Esophagus (tissue), 2 donors: ENCODE measurements around the gene BTBD16. TPM values are rescaled to one million over a fixed set of nuclear protein-coding genes. Genes with fewer than 3 reads are reported as not detected.

ENCODE experiments used
- H3K27ac ChIP-seq, 2 donors: one replicate each; pipeline ENCODE4 v1.5.1; 2013; ENCODE audit warnings: low read depth in 2 of 2, mild to moderate bottlenecking in 2 of 2, inconsistent platforms in 1 of 2, low read length in 1 of 2, moderate library complexity in 1 of 2
- H3K27me3 ChIP-seq, 2 donors: one replicate each; pipeline ENCODE4 v1.6.1; 2013; ENCODE audit warnings: low read length in 2 of 2, control low read depth in 1 of 2, mild to moderate bottlenecking in 1 of 2; ENCODE audit not compliant: insufficient read depth in 2 of 2, control insufficient read depth in 1 of 2
- H3K36me3 ChIP-seq, 2 donors: one replicate each; pipeline ENCODE4 v1.6.1; 2013; ENCODE audit warnings: low read length in 1 of 2; ENCODE audit not compliant: control insufficient read depth in 2 of 2, insufficient read depth in 2 of 2
- H3K4me1 ChIP-seq, 2 donors: one replicate each; pipeline ENCODE4 v1.6.1; 2013; ENCODE audit warnings: low read length in 1 of 2; ENCODE audit not compliant: control insufficient read depth in 2 of 2, insufficient read depth in 2 of 2
- H3K4me3 ChIP-seq, 2 donors: one replicate each; pipeline ENCODE4 v1.5.1; 2013; ENCODE audit warnings: low read length in 2 of 2, mild to moderate bottlenecking in 2 of 2, low read depth in 1 of 2, moderate library complexity in 1 of 2
- H3K9me3 ChIP-seq, 2 donors: one replicate each; pipeline ENCODE4 v1.6.1; 2013; ENCODE audit warnings: mild to moderate bottlenecking in 2 of 2, low read depth in 1 of 2, low read length in 1 of 2, moderate library complexity in 1 of 2; ENCODE audit not compliant: control insufficient read depth in 2 of 2, insufficient read depth in 1 of 2
- WGBS, 2 donors: extraction: QIAGEN DNeasy Blood & Tissue Kit; methylation state at CpG; one replicate each; pipeline ENCODE4 v1.1.7; 2013; 5-methylcytosine and 5-hydroxymethylcytosine counted together
- polyA plus RNA-seq, 2 donors: library from polyadenylated mRNA; stranded (reverse); fragments of 200-250 nt; gene quantifications; one replicate each; pipeline ENCODE4 v1.2.3, GENCODE V29; 2013
- donor health status: healthy with polysubstance abuse.
- donor health status: Bipolar disorder and iron deficiency.

Gene BTBD16
- polyA plus RNA-seq, 2 donors, result 0.04 to 0.20 TPM

DNA sequence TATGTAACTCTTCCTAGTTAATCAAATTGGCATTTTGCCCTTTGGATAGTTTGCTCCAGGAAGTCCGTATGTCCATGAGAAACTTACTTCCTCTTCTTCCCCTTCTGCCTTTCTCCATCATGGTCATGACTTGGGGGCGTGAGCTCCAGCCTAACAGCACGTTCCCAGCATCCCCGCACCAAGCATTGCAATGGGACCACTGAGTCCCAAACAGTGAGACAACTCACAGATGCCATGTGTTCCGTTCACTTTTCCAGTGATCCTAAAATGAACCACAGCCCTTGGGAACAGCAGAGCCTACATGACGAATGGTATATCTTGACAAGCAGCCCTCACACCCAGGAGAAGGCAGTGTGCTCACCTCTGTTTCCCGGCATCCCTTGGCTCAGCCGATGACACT is 10.7 kb downstream of the BTBD16 start:
- WGBS, 2 donors, result 78 to 86% methylated on average over 8 of the region's 8 CpGs
- Histone ChIP-seq H3K36me3 (no peaks in the 10 kb centered on the region), H3K27ac (no peak overlapping the region), H3K4me1 (no peaks in the 10 kb centered on the region), H3K9me3 (no peaks in the 10 kb centered on the region), H3K27me3 (no peaks in the 10 kb centered on the region), H3K4me3 (no peak overlapping the region)

- Histone ChIP-seq H3K36me3 (no peaks in the 10 kb centered on the region), H3K9me3 (no peaks in the 10 kb centered on the region), H3K4me1 (no peaks in the 10 kb centered on the region), H3K27me3 (no peaks in the 10 kb centered on the region), H3K27ac (no peak overlapping the region), H3K4me3 (no peak overlapping the region)
- 73 to 82% methylated on average over 9 of the region's 9 CpGs for WGBS, 2 donors
Measured at GRCh38 chr10:122282253-122282671, 11.2 kb downstream of the BTBD16 start.

DNA sequence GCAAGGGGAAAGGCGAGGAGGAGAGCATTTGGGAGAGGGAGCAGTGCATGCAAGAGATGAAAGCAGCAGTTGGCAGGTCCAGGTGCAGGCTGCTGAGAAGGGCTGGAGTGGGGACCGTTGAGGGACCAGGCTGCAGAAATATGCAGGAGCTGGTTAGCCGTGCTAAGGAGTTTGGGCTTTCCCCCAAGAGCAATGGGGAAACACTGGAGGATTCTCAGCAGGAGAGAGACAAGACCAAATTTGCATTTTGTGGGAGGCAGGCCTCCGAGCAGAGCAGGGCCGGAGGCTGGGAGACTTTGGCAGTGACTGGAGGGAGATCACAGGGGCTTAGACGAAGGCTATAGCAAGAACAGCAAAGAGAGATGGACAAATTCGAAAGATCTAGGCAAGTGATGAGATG is 11.8 kb downstream of the BTBD16 start:
- 73 to 81% methylated on average over 7 of the region's 7 CpGs for WGBS, 2 donors

GRCh38 chr10:122285506-122286444 is 14.7 kb downstream of the BTBD16 start:
- no peaks in the 10 kb centered on the region for H3K36me3 ChIP-seq
- H3K4me1 ChIP-seq, result no peaks in the 10 kb centered on the region
- no peaks in the 10 kb centered on the region for H3K9me3 ChIP-seq
- no peak overlapping the region for H3K4me3 ChIP-seq
- no peaks in the 10 kb centered on the region for H3K27me3 ChIP-seq
- 79 to 83% methylated on average over 17 of the region's 17 CpGs for WGBS, 2 donors
- no peak overlapping the region for H3K27ac ChIP-seq

More for the DNA sequence above, 11.8 kb downstream of the BTBD16 start:
- H3K4me3 ChIP-seq, result no peak overlapping the region
- H3K4me1 ChIP-seq, result no peaks in the 10 kb centered on the region
- H3K27ac ChIP-seq, result no peak overlapping the region
- no peaks in the 10 kb centered on the region for H3K27me3 ChIP-seq
- H3K9me3 ChIP-seq, result no peaks in the 10 kb centered on the region
- no peaks in the 10 kb centered on the region for H3K36me3 ChIP-seq

DNA sequence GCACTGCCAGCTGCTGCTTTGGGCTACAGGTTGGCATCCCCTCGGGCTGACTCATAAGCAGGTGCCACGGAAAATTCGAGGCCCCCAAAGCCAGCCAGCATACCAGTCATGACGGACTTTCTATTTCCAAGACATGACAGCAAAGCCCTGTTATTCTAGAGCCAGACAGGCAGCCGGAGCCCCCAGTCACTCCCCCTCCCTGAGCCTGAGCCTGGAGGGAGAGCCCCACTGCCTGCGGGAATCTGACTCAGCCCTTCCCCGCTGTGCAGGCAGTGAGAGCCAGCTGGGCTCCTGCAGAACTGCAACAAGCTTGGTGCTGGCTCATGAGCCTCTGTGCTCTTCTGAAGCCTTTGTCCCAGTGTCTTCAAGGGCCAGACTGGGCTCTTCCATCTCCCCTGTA is 15.8 kb downstream of the BTBD16 start:
- H3K27me3 ChIP-seq, result no peaks in the 10 kb centered on the region
- H3K36me3 ChIP-seq, result no peaks in the 10 kb centered on the region
- H3K4me1 ChIP-seq, result no peaks in the 10 kb centered on the region
- H3K4me3 ChIP-seq, result no peak overlapping the region
- no peaks in the 10 kb centered on the region for H3K9me3 ChIP-seq
- 32 to 50% methylated on average over 7 of the region's 7 CpGs for WGBS, 2 donors
- H3K27ac ChIP-seq, result no peak overlapping the region

- Histone ChIP-seq H3K27me3 (no peaks in the 10 kb centered on the region), H3K36me3 (no peaks in the 10 kb centered on the region), H3K9me3 (no peaks in the 10 kb centered on the region), H3K4me3 (no peak overlapping the region), H3K4me1 (no peaks in the 10 kb centered on the region), H3K27ac (no peak overlapping the region)
- 67 to 71% methylated on average over 5 of the region's 5 CpGs for WGBS, 2 donors
Measured at GRCh38 chr10:122287570-122287969, 16.5 kb downstream of the BTBD16 start.

DNA sequence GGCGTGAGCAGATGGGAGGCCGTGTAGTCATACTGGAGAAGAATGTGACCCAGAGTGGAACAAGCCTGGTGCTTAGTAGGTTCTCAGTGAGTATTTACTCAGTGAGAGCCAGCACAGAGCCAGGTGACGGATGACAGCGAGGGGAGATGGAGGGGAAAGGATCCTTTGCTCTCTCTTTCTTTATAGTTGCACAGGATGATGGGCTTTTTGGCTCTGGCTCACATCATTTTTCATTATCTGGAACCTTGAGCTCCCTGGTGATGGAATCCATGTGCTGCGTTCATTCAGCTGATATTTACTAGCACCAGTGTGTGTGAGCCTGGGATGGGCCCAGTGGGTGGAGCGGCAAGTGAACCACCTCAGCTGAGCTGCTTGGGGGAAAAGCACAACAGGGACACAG is 17.2 kb downstream of the BTBD16 start:
- Histone ChIP-seq H3K4me1 (no peaks in the 10 kb centered on the region), H3K36me3 (no peaks in the 10 kb centered on the region), H3K27ac (no peak overlapping the region), H3K4me3 (no peak overlapping the region), H3K27me3 (no peaks in the 10 kb centered on the region), H3K9me3 (no peaks in the 10 kb centered on the region)
- 87 to 88% methylated on average over 6 of the region's 6 CpGs for WGBS, 2 donors

DNA sequence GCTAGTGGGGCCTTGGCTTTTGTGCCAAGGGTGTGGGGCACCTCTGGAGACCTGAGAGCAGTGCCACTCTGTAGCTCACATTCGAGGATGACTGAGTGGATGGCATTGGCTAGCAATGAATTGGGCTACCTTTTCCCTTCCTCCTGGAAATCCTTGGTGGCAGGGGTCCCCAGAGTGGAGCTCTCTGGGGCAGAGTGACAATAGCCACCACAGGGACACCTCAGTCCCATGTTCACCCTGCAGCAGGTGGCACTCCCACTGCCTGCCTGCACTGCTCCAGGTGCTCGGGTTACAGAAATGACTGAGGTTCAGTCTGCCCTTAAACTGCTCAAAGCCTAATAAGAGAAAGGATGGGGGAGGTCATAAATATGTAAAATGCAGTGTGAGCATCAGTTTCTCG is 17.8 kb downstream of the BTBD16 start:
- 81 to 82% methylated on average over 3 of the region's 3 CpGs for WGBS, 2 donors
- Histone ChIP-seq H3K9me3 (no peaks in the 10 kb centered on the region), H3K36me3 (no peaks in the 10 kb centered on the region), H3K4me3 (no peak overlapping the region), H3K27ac (no peak overlapping the region), H3K27me3 (no peaks in the 10 kb centered on the region), H3K4me1 (no peaks in the 10 kb centered on the region)

DNA sequence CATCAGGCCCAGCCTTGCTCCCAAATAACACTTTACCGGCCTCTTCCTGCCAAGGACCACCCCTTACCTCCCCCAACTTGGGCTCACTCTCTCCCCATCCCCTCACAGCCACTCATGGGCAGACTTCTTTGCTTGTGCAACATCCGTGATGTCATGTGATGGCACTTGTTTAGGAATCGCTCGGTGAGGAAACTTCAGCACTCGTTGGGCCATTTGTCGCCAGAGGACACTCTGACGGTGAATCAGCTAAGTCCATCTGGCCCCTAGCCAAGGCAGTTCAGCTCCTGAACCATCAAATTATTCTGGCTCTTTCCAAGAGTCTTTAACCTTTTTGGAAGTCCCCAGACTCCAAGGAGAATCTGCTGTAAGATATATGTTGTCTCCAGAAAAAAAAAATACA is 19.2 kb downstream of the BTBD16 start:
- H3K4me3 ChIP-seq, result no peak overlapping the region
- WGBS, 2 donors, result 74 to 79% methylated on average over 7 of the region's 7 CpGs
- H3K9me3 ChIP-seq, result no peaks in the 10 kb centered on the region
- no peaks in the 10 kb centered on the region for H3K36me3 ChIP-seq
- peaks cover 2 to 7% of the 10 kb centered on the region in 2 donors for H3K4me1 ChIP-seq
- H3K27ac ChIP-seq, result no peak overlapping the region
- no peaks in the 10 kb centered on the region for H3K27me3 ChIP-seq
